Activated CD4-positive, alpha-beta memory T cell treated with anti-CD3 and anti-CD28 coated beads for 36 hours (primary cell): ENCODE results near the gene ERC1. TPM values are rescaled to one million over a fixed set of nuclear protein-coding genes. Genes with fewer than 3 reads are reported as not detected.
"Not testable (repeated sequence)": the region's sequence is repeated elsewhere in the genome, so short reads cannot be mapped to it uniquely, and the experiment has no call there.

Experiments
- CTCF ChIA-PET: fragments of 350-600 bp; sonication (Branson Sonifier 250); formaldehyde crosslinking; loops from one replicate; lab custom pipeline; 2021; ENCODE audit warnings: antibody characterized with exemption, inconsistent platforms; lab: Charles Lee
- POLR2A ChIA-PET: fragments of 350-600 bp; sonication (Branson Sonifier 250); formaldehyde crosslinking; loops from one replicate; lab custom pipeline; 2021; ENCODE audit warnings: antibody characterized with exemption; lab: Charles Lee
- DNase-seq: peaks from one replicate; pipeline ENCODE4 v3.0.0-alpha.2; 2020
- H3K27ac Mint-ChIP-seq: one replicate; pipeline ENCODE4 v1.8.0; 2021; ENCODE audit warnings: mixed read lengths
- H3K27me3 Mint-ChIP-seq: one replicate; pipeline ENCODE4 v1.8.0; 2021; ENCODE audit warnings: mixed read lengths
- H3K36me3 Mint-ChIP-seq: one replicate; pipeline ENCODE4 v1.8.0; 2021; ENCODE audit warnings: mixed read lengths
- H3K4me1 Mint-ChIP-seq: one replicate; pipeline ENCODE4 v1.8.0; 2021; ENCODE audit warnings: low read depth, mixed read lengths
- H3K4me3 Mint-ChIP-seq: one replicate; pipeline ENCODE4 v1.8.0; 2021; ENCODE audit warnings: mild to moderate bottlenecking, mixed read lengths
- H3K9me3 Mint-ChIP-seq: one replicate; pipeline ENCODE4 v1.8.0; 2021; ENCODE audit warnings: mixed read lengths
- intact Hi-C: fragments of 100-400 bp; cut with micrococcal nuclease; formaldehyde crosslinking; loops from one replicate; pipeline ENCODE4 v1.15.1; 2023
- total RNA-seq, 2 experiments: library from RNA; stranded (reverse); gene quantifications; one replicate each; pipeline ENCODE4 v1.2.3, GENCODE V29; 2021

The ERC1 gene
- total RNA-seq, 2 experiments from 2014 or later: 19.1 to 21.8 TPM

- intact Hi-C loops: no loop called here
- Mint-ChIP-seq H3K9me3 (no peaks in the 10 kb centered on the region), H3K27me3 (no peaks in the 10 kb centered on the region), H3K4me1 (peaks cover 10% of the 10 kb centered on the region), H3K27ac (no peak overlapping the region), H3K4me3 (no peak overlapping the region), H3K36me3 (peaks cover 19% of the 10 kb centered on the region)
- DNase-seq: no peak
- POLR2A ChIA-PET: no interaction called here
- CTCF ChIA-PET: interaction anchor here (1.0 to 1.6 kb wide), 2 partner anchors 67 to 450 kb away, joined by 3 to 5 read pairs; no protein-coding TSS in a partner anchor
Measured at GRCh38 chr12:1184402-1184801, 193.4 kb downstream of the ERC1 start.

- Mint-ChIP-seq H3K27ac (peak overlapping the region; percentile 15), H3K4me1 (peaks cover 10% of the 10 kb centered on the region), H3K4me3 (no peak overlapping the region), H3K27me3 (no peaks in the 10 kb centered on the region), H3K9me3 (no peaks in the 10 kb centered on the region), H3K36me3 (peaks cover 21% of the 10 kb centered on the region)
- CTCF ChIA-PET: interaction anchor here (2.8 kb wide), 1 partner anchor 67 kb away, joined by 13 read pairs; no protein-coding TSS in a partner anchor
- intact Hi-C loops: no loop called here
- POLR2A ChIA-PET: interaction anchor here (0.6 kb wide), 1 partner anchor 355 kb away, joined by 3 read pairs; no protein-coding TSS in a partner anchor
- DNase-seq: no peak
Measured at GRCh38 chr12:1185460-1186182, 194.6 kb downstream of the ERC1 start.

DNA sequence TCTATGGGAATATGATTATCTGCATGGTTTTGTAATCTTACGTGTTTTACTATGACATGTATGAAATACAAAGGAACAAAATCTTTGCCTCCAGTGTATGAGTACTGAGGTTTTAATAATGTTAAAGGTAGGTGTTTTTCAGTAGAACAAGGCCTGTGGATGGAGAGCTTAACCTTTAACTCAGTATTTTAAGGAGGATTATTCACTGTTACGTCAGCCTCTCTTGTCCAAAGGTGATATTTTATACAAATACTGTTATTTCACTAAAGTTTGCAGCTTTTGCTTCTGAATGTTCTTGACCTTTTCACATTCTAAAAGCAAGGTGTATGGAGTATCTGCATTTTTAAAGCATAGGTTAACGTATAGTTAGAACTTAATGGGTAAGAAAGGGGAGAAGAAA is 195.3 kb downstream of the ERC1 start:
- peaks cover 22% of the 10 kb centered on the region for H3K36me3 Mint-ChIP-seq
- intact Hi-C loops: no loop called here
- H3K4me3 Mint-ChIP-seq: no peak overlapping the region
- H3K9me3 Mint-ChIP-seq: no peaks in the 10 kb centered on the region
- no peak for DNase-seq
- peaks cover 10% of the 10 kb centered on the region for H3K4me1 Mint-ChIP-seq
- CTCF ChIA-PET: interaction anchor here (2.8 kb wide), 1 partner anchor 68 kb away, joined by 13 read pairs; no protein-coding TSS in a partner anchor
- POLR2A ChIA-PET: no interaction called here
- no peak overlapping the region for H3K27ac Mint-ChIP-seq
- no peaks in the 10 kb centered on the region for H3K27me3 Mint-ChIP-seq

DNA sequence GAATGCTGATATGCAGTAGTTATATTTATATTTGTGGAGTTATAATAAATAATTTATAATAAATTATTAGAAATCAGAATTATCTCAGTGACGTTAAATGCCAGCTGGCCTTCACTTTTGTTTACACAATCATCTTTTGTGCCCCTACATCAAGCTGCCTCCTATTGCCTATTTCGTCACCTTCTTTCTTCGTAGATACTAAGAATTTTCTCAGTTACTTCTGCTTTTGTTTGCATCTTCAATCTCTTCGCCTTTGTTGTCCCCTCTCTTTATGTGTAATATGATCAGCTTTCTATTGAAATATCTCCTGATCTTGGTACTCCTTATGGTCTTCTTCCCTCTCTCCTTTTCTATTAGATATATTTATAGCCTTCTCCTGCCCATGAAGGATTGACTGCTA is 197.0 kb downstream of the ERC1 start:
- Mint-ChIP-seq H3K9me3 (no peaks in the 10 kb centered on the region), H3K27ac (no peak overlapping the region), H3K4me1 (peaks cover 10% of the 10 kb centered on the region), H3K27me3 (no peaks in the 10 kb centered on the region), H3K36me3 (peaks cover 23% of the 10 kb centered on the region), H3K4me3 (no peak overlapping the region)
- POLR2A ChIA-PET: no interaction called here
- DNase-seq: no peak
- intact Hi-C loops: no loop called here
- CTCF ChIA-PET: interaction anchor here (2.8 kb wide), 1 partner anchor 70 kb away, joined by 13 read pairs; no protein-coding TSS in a partner anchor

DNA sequence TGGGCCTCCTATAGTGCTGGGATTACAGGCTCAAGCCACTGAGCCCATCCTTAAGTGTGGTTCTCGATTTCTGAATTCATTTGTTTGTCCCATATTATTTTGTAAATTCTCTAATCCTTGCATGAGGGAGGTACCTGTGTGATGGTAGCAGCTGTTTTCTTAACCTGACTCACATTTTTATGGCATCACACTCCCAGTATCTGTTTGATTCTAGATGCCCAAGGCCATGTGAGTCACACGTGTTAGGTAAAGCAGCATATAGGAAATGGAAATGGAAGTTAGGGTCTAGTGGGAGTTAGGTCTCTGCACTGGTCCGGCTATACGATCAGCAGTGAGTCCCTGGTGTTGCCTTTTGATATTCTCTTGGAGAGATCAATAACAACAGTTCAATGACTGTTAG is 198.1 kb downstream of the ERC1 start:
- Mint-ChIP-seq H3K4me1 (peaks cover 10% of the 10 kb centered on the region), H3K27ac (no peak overlapping the region), H3K9me3 (no peaks in the 10 kb centered on the region), H3K36me3 (peaks cover 19% of the 10 kb centered on the region), H3K27me3 (no peaks in the 10 kb centered on the region), H3K4me3 (no peak overlapping the region)
- DNase-seq: no peak
- CTCF ChIA-PET: no interaction called here
- intact Hi-C loops: no loop called here
- POLR2A ChIA-PET: no interaction called here

- H3K27ac Mint-ChIP-seq: no peak overlapping the region
- no peaks in the 10 kb centered on the region for H3K4me1 Mint-ChIP-seq
- ChIA-PET CTCF (no interaction called here), POLR2A (no interaction called here)
- H3K9me3 Mint-ChIP-seq: peaks cover 11% of the 10 kb centered on the region
- no peaks in the 10 kb centered on the region for H3K27me3 Mint-ChIP-seq
- H3K36me3 Mint-ChIP-seq: peaks cover 31% of the 10 kb centered on the region
- intact Hi-C loops: no loop called here
- no peak for DNase-seq
- H3K4me3 Mint-ChIP-seq: no peak overlapping the region
Measured at GRCh38 chr12:1195513-1195912, 204.5 kb downstream of the ERC1 start.

GRCh38 chr12:1197264-1198018 is 206.4 kb downstream of the ERC1 start:
- no peaks in the 10 kb centered on the region for H3K27me3 Mint-ChIP-seq
- ChIA-PET CTCF (no interaction called here), POLR2A (no interaction called here)
- H3K4me1 Mint-ChIP-seq: no peaks in the 10 kb centered on the region
- no peak overlapping the region for H3K4me3 Mint-ChIP-seq
- no peak overlapping the region for H3K27ac Mint-ChIP-seq
- intact Hi-C loops: no loop called here
- no peak for DNase-seq
- peaks cover 25% of the 10 kb centered on the region for H3K36me3 Mint-ChIP-seq
- H3K9me3 Mint-ChIP-seq: peaks cover 11% of the 10 kb centered on the region

- DNase-seq, CTCF ChIA-PET, POLR2A ChIA-PET, H3K27ac Mint-ChIP-seq, H3K4me3 Mint-ChIP-seq, H3K27me3 Mint-ChIP-seq, H3K4me1 Mint-ChIP-seq, intact Hi-C loops: not testable (repeated sequence)
- Mint-ChIP-seq H3K9me3 (peaks cover 11% of the 10 kb centered on the region), H3K36me3 (peaks cover 25% of the 10 kb centered on the region)
Measured at GRCh38 chr12:1198854-1199253, 207.8 kb downstream of the ERC1 start.

GRCh38 chr12:1199700-1200099 is 208.7 kb downstream of the ERC1 start:
- no peak overlapping the region for H3K4me3 Mint-ChIP-seq
- H3K27ac Mint-ChIP-seq: no peak overlapping the region
- DNase-seq: no peak
- ChIA-PET POLR2A (no interaction called here), CTCF (no interaction called here)
- peaks cover 25% of the 10 kb centered on the region for H3K36me3 Mint-ChIP-seq
- peaks cover 11% of the 10 kb centered on the region for H3K9me3 Mint-ChIP-seq
- intact Hi-C loops: no loop called here
- no peaks in the 10 kb centered on the region for H3K27me3 Mint-ChIP-seq
- H3K4me1 Mint-ChIP-seq: no peaks in the 10 kb centered on the region

DNA sequence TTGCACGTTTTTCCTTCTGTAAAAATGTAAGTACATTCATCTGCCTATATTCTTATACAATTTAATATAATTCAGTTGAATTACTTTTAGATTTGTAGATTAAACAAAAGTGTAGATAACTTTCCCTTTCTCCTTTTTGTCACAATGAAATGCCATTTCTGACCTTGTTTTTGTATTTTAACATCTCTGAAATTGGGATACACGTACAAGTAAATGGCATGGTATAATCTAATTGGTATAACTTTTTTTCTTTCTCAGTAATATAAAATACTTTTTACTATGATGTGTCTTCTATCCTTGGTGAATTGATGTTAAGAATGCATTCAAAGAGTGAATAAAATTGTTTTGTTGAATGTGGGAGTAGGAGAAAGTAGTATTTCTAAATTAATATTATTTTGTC is 210.0 kb downstream of the ERC1 start:
- H3K27ac Mint-ChIP-seq: no peak overlapping the region
- no peaks in the 10 kb centered on the region for H3K27me3 Mint-ChIP-seq
- ChIA-PET POLR2A (no interaction called here), CTCF (no interaction called here)
- no peak overlapping the region for H3K4me3 Mint-ChIP-seq
- peaks cover 11% of the 10 kb centered on the region for H3K9me3 Mint-ChIP-seq
- peaks cover 24% of the 10 kb centered on the region for H3K36me3 Mint-ChIP-seq
- intact Hi-C loops: no loop called here
- DNase-seq: no peak
- H3K4me1 Mint-ChIP-seq: peaks cover 4% of the 10 kb centered on the region

DNA sequence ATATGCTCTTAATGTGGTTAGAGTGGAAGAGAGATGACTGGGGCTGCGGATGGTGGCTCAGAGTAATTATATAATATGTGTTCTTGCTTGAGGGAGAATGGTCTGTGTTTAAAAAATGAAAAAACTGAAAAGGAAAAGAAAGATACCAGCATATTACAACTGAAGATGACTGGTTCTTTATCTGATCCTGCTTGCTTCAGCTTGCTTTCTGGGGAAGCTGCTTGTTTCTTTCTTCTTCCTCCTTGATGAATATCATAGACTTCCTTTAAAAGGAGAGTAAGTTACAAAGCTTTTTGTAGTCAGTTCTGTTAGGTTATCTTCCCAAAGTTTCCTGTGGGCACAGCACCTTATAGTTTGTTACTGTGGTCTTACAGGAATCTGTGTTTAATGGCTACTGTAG is 210.9 kb downstream of the ERC1 start:
- POLR2A ChIA-PET: no interaction called here
- Mint-ChIP-seq H3K27ac (no peak overlapping the region), H3K4me3 (no peak overlapping the region), H3K36me3 (peaks cover 22% of the 10 kb centered on the region), H3K4me1 (peaks cover 8% of the 10 kb centered on the region), H3K9me3 (peaks cover 11% of the 10 kb centered on the region), H3K27me3 (no peaks in the 10 kb centered on the region)
- intact Hi-C loops: no loop called here
- no peak for DNase-seq
- CTCF ChIA-PET: interaction anchor here (1.0 kb wide), 1 partner anchor 84 kb away, joined by 5 read pairs; no protein-coding TSS in a partner anchor

DNA sequence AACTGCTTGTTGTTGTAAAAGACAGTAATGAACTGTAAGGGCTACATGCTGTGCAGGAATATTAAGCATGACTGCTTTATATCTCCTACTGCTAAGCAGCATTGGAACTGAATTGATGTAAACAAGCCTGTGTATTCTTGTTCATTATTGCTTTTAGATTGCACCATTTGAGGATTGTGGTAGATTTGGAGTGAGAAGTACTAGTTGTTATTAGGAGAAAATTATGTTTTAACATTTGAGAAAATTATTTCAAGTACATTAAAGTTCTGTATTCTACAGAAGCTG is 212.7 kb downstream of the ERC1 start:
- CTCF ChIA-PET: no interaction called here
- POLR2A ChIA-PET: no interaction called here

More for the DNA sequence above, 212.7 kb downstream of the ERC1 start:
- DNase-seq: no peak
- H3K36me3 Mint-ChIP-seq: peaks cover 7% of the 10 kb centered on the region
- H3K9me3 Mint-ChIP-seq: peaks cover 3% of the 10 kb centered on the region
- intact Hi-C loops: no loop called here
- no peak overlapping the region for H3K4me3 Mint-ChIP-seq
- no peak overlapping the region for H3K27ac Mint-ChIP-seq
- H3K27me3 Mint-ChIP-seq: no peaks in the 10 kb centered on the region
- peaks cover 8% of the 10 kb centered on the region for H3K4me1 Mint-ChIP-seq
